ENCODE measurements around the gene PLCB1.
"Not testable (repeated sequence)": the region's sequence is repeated elsewhere in the genome, so short reads cannot be mapped to it uniquely, and the experiment has no call there.

The PLCB1 gene

DNA sequence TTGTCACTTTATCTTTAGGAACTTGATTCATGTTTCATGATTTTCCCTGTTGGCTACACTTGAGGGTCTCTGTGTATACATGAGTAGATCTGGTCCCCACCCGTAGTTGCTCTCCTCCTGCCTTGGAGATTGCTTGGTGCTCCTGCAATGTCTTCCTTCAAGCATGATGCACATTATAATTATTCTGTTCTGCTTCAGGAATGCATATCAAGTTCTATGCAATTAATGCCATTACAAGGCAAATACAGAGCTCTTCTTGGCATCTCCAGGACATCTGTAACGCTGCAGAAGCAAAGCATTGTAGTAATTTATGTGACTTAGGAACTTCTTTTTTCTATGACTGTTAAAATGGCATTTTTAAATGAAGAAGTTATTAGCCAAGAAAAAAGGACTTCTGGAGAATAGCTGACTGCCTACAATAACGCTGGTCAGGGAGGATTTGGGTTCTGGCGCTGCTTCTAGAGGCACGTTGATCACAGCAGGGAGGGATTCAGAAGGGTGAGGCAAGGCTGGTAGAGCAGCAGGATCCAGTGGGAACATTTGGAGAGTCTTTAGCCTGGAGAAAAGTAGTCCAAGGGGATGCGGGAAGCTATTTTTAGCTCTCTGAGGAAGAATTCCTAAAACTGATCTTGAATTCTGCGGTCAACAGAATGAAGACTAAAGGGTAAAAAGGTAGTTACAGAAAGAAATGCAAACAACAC, 203.6 kb downstream of the PLCB1 start:
- no peak for DNase-seq

DNA sequence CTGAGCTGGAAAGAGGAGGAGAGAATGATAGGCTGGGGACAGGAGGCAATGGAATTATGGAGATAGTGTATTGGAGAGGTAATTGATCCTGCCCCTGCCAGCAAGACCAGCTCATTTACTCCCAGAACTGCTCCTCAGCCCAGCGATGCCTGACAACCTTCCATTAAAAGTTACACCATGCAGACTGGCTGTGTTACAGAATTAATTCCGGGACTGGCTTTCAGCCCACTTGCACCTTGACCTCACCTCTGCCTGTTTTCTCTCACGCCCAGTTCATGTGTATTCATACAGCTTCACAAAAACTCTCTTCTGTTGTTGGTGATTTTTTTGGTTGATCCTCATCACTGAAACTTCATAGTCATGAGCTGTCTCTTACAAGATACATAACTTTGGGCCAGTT, 207.3 kb downstream of the PLCB1 start:
- DNase-seq = no peak

GRCh38 chr20:8342391-8342790, 210.3 kb downstream of the PLCB1 start:
- DNase-seq = no peak

DNA sequence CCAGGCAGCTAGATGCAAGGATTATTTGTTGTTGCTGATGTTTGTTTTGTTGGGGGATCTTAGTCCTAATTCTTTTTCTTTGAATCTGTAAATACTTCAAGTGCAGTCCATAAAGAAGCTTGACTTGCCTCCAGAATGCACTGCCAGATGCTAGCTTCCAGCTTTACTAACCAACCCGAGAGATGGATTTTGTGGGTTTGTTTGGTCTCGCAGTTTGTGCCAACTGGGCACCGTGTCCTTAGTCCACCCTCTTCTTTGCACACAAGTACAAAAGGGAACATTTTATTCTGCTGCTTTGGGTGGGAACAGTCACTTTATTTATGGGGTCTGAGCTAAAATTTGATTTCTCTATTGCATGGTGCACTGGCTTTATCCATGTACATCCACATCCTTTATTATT, 212.0 kb downstream of the PLCB1 start:
- DNase-seq = no peak

GRCh38 chr20:8344631-8345030, 212.6 kb downstream of the PLCB1 start:
- no peak for DNase-seq

GRCh38 chr20:8346700-8347270, 214.7 kb downstream of the PLCB1 start:
- DNase-seq = no peak

- not testable (repeated sequence) for DNase-seq
These were observed 218.2 kb downstream of the PLCB1 start for GRCh38 chr20:8350225-8350624.

GRCh38 chr20:8352486-8352885, 220.4 kb downstream of the PLCB1 start:
- DNase-seq = no peak

DNA sequence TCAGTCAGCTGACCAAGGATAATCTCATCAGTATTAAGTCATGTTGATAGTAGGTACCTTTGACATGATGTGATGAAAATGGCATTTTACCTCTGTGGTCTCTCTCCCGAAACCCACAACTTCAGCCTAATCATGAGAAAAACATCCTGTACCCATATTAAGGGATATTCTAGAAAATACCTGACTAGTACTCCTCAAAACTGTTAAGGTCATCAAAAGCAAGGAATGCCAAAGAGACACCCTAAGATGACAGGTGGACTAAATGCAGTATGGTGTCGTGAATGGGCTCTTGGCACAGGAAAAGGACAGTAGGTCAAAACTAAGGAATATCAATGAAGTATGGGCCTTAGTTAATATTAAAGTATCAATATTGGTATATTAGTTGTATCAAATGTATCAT, 221.4 kb downstream of the PLCB1 start:
- no peak for DNase-seq

DNA sequence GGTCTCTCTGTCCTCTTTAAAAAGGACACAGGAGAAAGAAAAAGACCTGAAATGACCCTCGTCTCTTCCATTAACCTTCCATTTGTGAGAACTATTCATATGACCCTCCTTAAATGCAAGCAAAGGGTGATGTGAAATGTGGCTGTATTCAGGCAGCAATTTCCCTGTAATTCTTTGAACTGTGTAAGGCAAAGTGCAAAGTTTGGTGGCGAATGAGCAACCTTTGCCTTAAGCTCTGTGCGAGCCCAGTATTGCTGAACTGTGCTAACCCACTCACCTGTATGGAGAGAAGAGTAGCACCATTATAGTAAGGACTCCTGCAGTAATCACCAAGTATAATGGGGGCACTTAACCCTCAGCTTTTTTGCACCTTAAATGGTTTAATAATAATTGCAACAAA, 223.4 kb downstream of the PLCB1 start:
- DNase-seq = no peak

- DNase-seq = no peak
These were observed 224.7 kb downstream of the PLCB1 start for GRCh38 chr20:8356806-8357205.

- DNase-seq = no peak
These were observed 225.6 kb downstream of the PLCB1 start for GRCh38 chr20:8357703-8358102.

DNA sequence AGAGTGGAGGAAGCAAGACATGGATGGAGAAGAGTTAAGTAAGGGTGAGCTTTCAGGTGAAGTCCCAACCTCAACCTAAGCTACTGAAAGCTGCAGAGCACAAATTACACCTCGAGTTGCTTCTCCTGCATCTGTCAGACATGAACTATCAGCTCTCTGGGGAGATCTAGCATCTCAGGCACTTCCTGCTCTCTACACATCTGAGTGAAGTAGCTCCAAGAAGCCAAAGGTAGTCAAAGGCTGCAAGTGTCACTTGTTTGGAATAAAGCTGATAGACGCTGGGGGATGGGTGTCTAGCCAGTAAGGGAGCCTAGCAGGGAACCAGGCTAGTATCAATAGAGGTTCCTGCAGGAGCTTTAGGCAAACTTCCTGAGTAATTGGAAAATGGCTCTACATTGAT, 228.0 kb downstream of the PLCB1 start:
- DNase-seq = no peak

GRCh38 chr20:8361006-8361652, 229.1 kb downstream of the PLCB1 start:
- no peak for DNase-seq

GRCh38 chr20:8361779-8362178, 229.7 kb downstream of the PLCB1 start:
- DNase-seq = no peak

- DNase-seq = no peak
These were observed 230.4 kb downstream of the PLCB1 start for GRCh38 chr20:8362457-8362856.

DNA sequence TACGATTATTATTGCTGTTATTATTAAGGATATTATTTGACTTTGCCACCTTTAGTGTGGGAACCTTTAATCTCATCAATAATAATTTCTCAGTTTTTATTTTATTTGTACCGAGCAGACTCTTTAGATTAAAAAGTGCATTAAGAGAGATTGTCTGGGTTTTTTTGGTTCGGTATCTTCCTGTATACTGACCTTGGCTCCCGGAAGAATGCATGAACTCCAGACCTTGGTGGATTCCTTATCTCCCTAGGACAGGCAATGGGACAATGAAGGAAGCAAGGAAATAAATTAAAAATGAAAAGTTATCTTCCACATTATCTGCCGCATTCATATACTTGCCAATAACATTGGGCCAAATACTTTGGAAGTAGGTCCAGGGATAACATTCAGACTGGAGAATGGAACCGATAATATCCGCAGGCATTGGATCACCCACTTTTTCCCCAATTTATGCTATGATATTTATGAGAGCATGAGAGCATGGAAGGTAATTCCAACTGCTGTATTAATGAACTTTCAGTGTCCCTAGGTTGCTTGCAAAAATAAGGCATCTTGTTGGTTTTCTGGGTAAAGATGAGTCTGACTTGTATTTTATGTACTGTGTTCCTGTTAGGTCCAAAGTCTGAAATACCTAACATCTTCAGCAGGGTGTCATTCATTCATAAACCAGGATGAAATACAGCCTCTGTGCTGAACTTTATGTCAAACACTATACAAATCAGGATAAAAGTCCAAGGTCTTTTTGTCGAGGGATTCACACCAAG, 232.1 kb downstream of the PLCB1 start:
- DNase-seq = no peak

GRCh38 chr20:8364734-8365078, 232.6 kb downstream of the PLCB1 start:
- no peak for DNase-seq

GRCh38 chr20:8365634-8366033, 233.6 kb downstream of the PLCB1 start:
- no peak for DNase-seq

DNA sequence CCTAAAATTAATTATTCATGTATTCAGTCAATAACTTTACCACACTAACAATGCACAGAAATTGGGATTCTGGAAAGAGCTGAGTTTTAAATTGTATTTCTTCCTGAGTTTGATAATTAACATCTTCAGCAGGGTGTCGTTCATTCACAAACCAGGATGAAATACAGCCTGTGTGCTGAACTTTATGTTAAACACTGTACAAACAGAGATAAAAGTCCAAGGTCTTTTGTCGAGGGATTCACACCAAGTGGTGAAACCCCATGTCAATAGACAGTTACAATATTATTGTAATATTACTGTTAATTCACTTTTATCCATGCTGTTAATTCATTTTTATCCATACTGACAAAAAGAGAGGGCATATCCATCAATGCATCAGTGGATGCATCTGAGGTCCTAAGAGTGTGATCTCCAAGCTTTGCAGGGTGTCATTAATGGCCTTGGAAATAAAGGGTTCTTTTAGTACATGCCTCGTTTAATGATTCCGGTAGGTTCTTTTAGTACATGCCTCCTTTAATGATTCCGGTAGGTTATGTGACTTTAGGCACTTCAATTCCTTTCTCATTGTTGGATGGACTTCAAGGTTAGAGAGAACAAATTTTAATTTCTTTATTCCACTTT, 234.3 kb downstream of the PLCB1 start:
- no peak for DNase-seq

GRCh38 chr20:8367689-8368088, 235.6 kb downstream of the PLCB1 start:
- no peak for DNase-seq

- no peak for DNase-seq
These were observed 236.6 kb downstream of the PLCB1 start for GRCh38 chr20:8368670-8369069.

DNA sequence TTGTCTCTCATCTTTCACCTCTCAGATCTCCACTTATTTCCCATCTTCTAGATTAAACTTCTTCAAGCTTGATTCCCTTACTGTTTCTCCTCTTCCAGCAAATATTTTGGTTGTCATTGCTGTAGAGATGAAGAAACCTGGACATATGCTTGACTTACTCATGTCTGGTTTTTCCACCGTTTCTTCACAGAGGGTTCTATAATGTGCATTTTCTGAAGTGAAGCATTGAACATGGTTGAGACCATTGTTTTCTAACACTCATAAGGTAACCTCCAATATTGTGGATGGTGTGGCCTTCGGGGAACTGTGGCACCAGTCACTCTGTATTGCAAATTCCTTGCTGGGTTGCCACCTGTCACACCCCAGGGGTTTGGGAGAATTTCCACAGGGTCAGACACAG, 237.2 kb downstream of the PLCB1 start:
- no peak for DNase-seq

Data from activated gamma-delta T cell (primary cell).